Measurements from ENCODE around the gene MBD5. TPM values are rescaled to one million over a fixed set of nuclear protein-coding genes. Genes with fewer than 3 reads are reported as not detected.

The MBD5 gene
- total and polyA plus RNA-seq, 2 of the 4 experiments (the other 2 are of a cell fraction): 9.8 to 14.2 TPM

GRCh38 chr2:148541792-148542191, 520.9 kb downstream of the MBD5 start:
- H2AK9ac ChIP-seq (replicated peaks; ENCODE audit: low read depth, low read length, poor library complexity): no peak overlapping the region
- DNase-seq (no peak), ATAC-seq (ENCODE audit: low read depth) (no peak)
- no peak overlapping the region for H3K23ac ChIP-seq (ENCODE audit: low read depth, low read length)
- no peaks in the 10 kb centered on the region for H3K9me3 ChIP-seq (ENCODE audit: control insufficient read depth, insufficient read depth, low read length)
- no peak overlapping the region for H3K4ac ChIP-seq (ENCODE audit: low read depth, low read length)
- no peaks in the 10 kb centered on the region for H3K79me1 ChIP-seq (ENCODE audit: low read depth in 1 of 2, low read length in 2 of 2)
- BruUV-seq (replicated peaks): no TSS peak
- POLR2A ChIA-PET (ENCODE audit: unreplicated experiment): no interaction called here
- H3K18ac ChIP-seq (ENCODE audit: low read depth, low read length): no peak overlapping the region
- CTCF ChIA-PET: no interaction called here
- intact Hi-C loops (cut with micrococcal nuclease): no loop called here
- H2BK20ac ChIP-seq (ENCODE audit: low read depth, low read length): no peak overlapping the region
- dilution Hi-C loops (cut with HindIII; ENCODE audit: low sequenced_read_pairs, unreplicated experiment): no loop called here
- TF ChIP-seq MXI1 (IDR thresholded peaks at IDR 0.05; ENCODE audit: borderline replicate concordance, low read depth, low read length) (no peak), RCOR1 (IDR thresholded peaks at IDR 0.05; ENCODE audit: insufficient replicate concordance, low read length) (no peak), FOS (IDR thresholded peaks at IDR 0.05; ENCODE audit: low read depth, low read length) (no peak), CTCF (conservative IDR thresholded peaks at IDR 0.05; ENCODE audit: low read depth, low read length) (no peak), SMC3 (IDR thresholded peaks at IDR 0.05; ENCODE audit: low read depth, low read length) (no peak), USF2 (IDR thresholded peaks at IDR 0.05; ENCODE audit: low read depth, low read length) (no peak), CEBPB (IDR thresholded peaks at IDR 0.05; ENCODE audit: low read depth, low read length) (no peak), BHLHE40 (IDR thresholded peaks at IDR 0.05; ENCODE audit: low read depth, low read length) (no peak), MAZ (IDR thresholded peaks at IDR 0.05; ENCODE audit: borderline replicate concordance, low read depth, low read length) (no peak), POLR2A (IDR thresholded peaks at IDR 0.05; ENCODE audit: low read depth, low read length) (no peak), RFX5 (IDR thresholded peaks at IDR 0.05; ENCODE audit: low read depth, low read length) (no peak), CHD1 (IDR thresholded peaks at IDR 0.05; ENCODE audit: low read depth, low read length) (no peak)
- no peaks in the 10 kb centered on the region for H4K20me1 ChIP-seq (ENCODE audit: insufficient read depth, low read length)
- H3K9ac ChIP-seq (ENCODE audit: low read depth, low read length): no peak overlapping the region
- H2BK15ac ChIP-seq (ENCODE audit: low read depth, low read length): no peak overlapping the region
- H4K5ac ChIP-seq (ENCODE audit: low read depth, low read length): no peak overlapping the region
- no peak overlapping the region for H4K91ac ChIP-seq (ENCODE audit: insufficient read depth, low read depth, low read length)
- WGBS, 2 experiments (ENCODE audit: extremely low coverage in 2 of 2, insufficient read length in 1 of 2): 83% methylated on average over 2 of the region's 3 CpGs; no CpG with 5 or more reads in 1 of the 2 experiments
- no peak overlapping the region for H3K27ac ChIP-seq (ENCODE audit: insufficient read depth, low read length)
- H3K14ac ChIP-seq (replicated peaks; ENCODE audit: low read depth, low read length): no peak overlapping the region
- no peak overlapping the region for H2BK5ac ChIP-seq (ENCODE audit: low read depth, low read length, poor library complexity, severe bottlenecking)
- no peak overlapping the region for H3K4me3 ChIP-seq (ENCODE audit: insufficient read depth, low read depth, low read length)
- H4K8ac ChIP-seq (ENCODE audit: low read depth in 2 of 2, low read length in 2 of 2): no peak overlapping the region
- no peak overlapping the region for H2BK120ac ChIP-seq (ENCODE audit: low read depth, low read length)
- H3K36me3 ChIP-seq (ENCODE audit: control insufficient read depth, insufficient read depth, low read length): no peaks in the 10 kb centered on the region
- H3K4me1 ChIP-seq (ENCODE audit: control insufficient read depth, insufficient read depth, low read length): no peaks in the 10 kb centered on the region
- H3K27me3 ChIP-seq (ENCODE audit: control insufficient read depth, insufficient read depth, low read length): peaks cover 11% of the 10 kb centered on the region
- H2AK5ac ChIP-seq (ENCODE audit: low read depth, low read length): no peak overlapping the region
- no peak overlapping the region for H3K56ac ChIP-seq (ENCODE audit: extremely low read depth, insufficient read depth, low read length)
- in situ Hi-C loops (cut with MboI; ENCODE audit: low sequenced_read_pairs): no loop called here
- no peaks in the 10 kb centered on the region for H3K9me1 ChIP-seq (ENCODE audit: insufficient read depth, low read length)
- no peak overlapping the region for H2AFZ ChIP-seq (replicated peaks; ENCODE audit: low read length, poor library complexity)
- H3K4me2 ChIP-seq (ENCODE audit: low read depth, low read length): no peak overlapping the region

Data from IMR-90 (cell line).